Gastrocnemius medialis (tissue), 4 donors: ENCODE data around the gene SLC8B1. TPM values are rescaled to one million over a fixed set of nuclear protein-coding genes. Genes with fewer than 3 reads are reported as not detected.

ENCODE experiments used
- ATAC-seq, 2 donors: fragments of 150-250 bp; one replicate each; pipeline ENCODE4 v1.9.1; 2016
- DNase-seq, 2 donors: peaks; one replicate each; pipeline ENCODE4 v3.0.0-alpha.2; 2019
- H3K27ac ChIP-seq, 4 donors: fragments of 200-600 bp; sonication (generic); 1 replicate in 1 of 4; 2 replicates in 3 of 4; pipeline ENCODE4 v1.5.1; 2016 to 2018; ENCODE audit warnings: mild to moderate bottlenecking in 2 of 4, moderate library complexity in 1 of 4
- H3K27me3 ChIP-seq, 3 donors: fragments of 200-600 bp; sonication (generic) in 2 of 3; 1 replicate in 1 of 3; 2 replicates in 2 of 3; pipeline versions ENCODE4 v1.5.1 to v1.6.0; 2016 to 2019; ENCODE audit warnings: mild to moderate bottlenecking in 1 of 3, moderate library complexity in 1 of 3
- H3K36me3 ChIP-seq, 2 donors: fragments of 200-600 bp; sonication (generic) in 1 of 2; one replicate each; pipeline ENCODE4 v1.5.1; 2017 to 2018
- H3K4me1 ChIP-seq, 2 donors: fragments of 200-600 bp; sonication (generic) in 1 of 2; one replicate each; pipeline ENCODE4 v1.5.1; 2016 to 2017; ENCODE audit warnings: mild to moderate bottlenecking in 2 of 2
- H3K4me3 ChIP-seq, 4 donors: fragments of 200-600 bp; sonication (generic) in 3 of 4; 1 replicate in 1 of 4; 2 replicates in 3 of 4; pipeline ENCODE4 v1.5.1; 2016 to 2019; ENCODE audit warnings: mild to moderate bottlenecking in 2 of 4
- H3K9me3 ChIP-seq, 3 donors: fragments of 200-600 bp; sonication (generic) in 2 of 3; 1 replicate in 1 of 3; 2 replicates in 2 of 3; pipeline ENCODE4 v1.5.1; 2016 to 2019
- POLR2A ChIP-seq, 2 donors: fragments of 450-650 bp; IDR thresholded peaks; one replicate each; pipeline ENCODE4 v1.6.1; 2017; ENCODE audit warnings: antibody characterized with exemption in 2 of 2, mild to moderate bottlenecking in 2 of 2, moderate library complexity in 2 of 2
- in situ Hi-C, 4 donors: fragments of 200-750 bp; cut with MboI; loops; one replicate each; pipeline versions ENCODE4 v1.15.0 to v1.8.0; 2017; ENCODE audit warnings: low sequenced_read_pairs in 4 of 4
- intact Hi-C: fragments of 100-400 bp; cut with DNase I; formaldehyde crosslinking; loops from one replicate; pipeline ENCODE4 v1.15.1; 2023; ENCODE audit warnings: low total_unique reads
- total RNA-seq, 4 donors: library from RNA; depleted of rRNA; stranded (reverse); fragments of >200 nt; gene quantifications; one replicate each; pipeline versions ENCODE4 v1.1.0 to v1.2.3, GENCODE V29; 2016
- TF ChIP-seq, protein P1 (sequence below), 5 experiments: fragments of 450-650 bp in 3 of 5; fragments of 200-600 bp in 2 of 5; sonication (generic) in 2 of 5; IDR thresholded peaks in 4 of 5; conservative IDR thresholded peaks in 1 of 5; 1 replicate in 4 of 5; 2 replicates in 1 of 5; pipeline ENCODE4 v1.5.1; 2016 to 2019; ENCODE audit warnings: antibody characterized with exemption in 5 of 5, mild to moderate bottlenecking in 3 of 5, moderate library complexity in 3 of 5

Gene SLC8B1
- total RNA-seq, 4 donors from 2014 or later = 8.2 to 21.2 (median 14.5) TPM

DNA sequence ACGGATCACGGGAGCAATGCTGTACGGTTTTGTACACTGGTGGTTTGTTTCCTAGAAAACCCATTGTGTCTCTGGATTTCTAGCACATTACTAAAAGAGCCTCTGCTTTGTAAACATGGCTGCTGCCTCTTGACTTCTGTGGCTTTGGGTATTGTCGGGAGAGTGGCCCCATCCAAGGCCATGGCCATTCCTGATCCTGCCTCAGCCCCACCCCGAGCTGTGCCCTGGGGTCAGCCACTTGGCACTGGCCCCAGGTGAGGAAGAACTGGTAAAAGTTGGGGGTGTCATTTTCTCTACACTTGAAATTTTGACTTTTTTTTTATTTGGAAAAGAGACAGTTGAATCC is 36.5 kb downstream of the SLC8B1 start:
- TF ChIP-seq, protein P1, sequence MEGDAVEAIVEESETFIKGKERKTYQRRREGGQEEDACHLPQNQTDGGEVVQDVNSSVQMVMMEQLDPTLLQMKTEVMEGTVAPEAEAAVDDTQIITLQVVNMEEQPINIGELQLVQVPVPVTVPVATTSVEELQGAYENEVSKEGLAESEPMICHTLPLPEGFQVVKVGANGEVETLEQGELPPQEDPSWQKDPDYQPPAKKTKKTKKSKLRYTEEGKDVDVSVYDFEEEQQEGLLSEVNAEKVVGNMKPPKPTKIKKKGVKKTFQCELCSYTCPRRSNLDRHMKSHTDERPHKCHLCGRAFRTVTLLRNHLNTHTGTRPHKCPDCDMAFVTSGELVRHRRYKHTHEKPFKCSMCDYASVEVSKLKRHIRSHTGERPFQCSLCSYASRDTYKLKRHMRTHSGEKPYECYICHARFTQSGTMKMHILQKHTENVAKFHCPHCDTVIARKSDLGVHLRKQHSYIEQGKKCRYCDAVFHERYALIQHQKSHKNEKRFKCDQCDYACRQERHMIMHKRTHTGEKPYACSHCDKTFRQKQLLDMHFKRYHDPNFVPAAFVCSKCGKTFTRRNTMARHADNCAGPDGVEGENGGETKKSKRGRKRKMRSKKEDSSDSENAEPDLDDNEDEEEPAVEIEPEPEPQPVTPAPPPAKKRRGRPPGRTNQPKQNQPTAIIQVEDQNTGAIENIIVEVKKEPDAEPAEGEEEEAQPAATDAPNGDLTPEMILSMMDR (IDR thresholded peaks at IDR 0.05 in 4 of 5, conservative IDR thresholded peaks at IDR 0.05 in 1 of 5) = no peak
- no peak for TF ChIP-seq POLR2A (IDR thresholded peaks at IDR 0.05)
- Histone ChIP-seq H3K9me3 (no peaks in the 10 kb centered on the region), H3K27me3 (no peaks in the 10 kb centered on the region), H3K4me3 (no peak overlapping the region), H3K36me3 (peaks cover 0 to 40% of the 10 kb centered on the region in 2 donors), H3K27ac (peak overlapping the region; percentile 76 to 89 (median 80)), H3K4me1 (peaks cover 27 to 30% of the 10 kb centered on the region in 2 donors)
- ATAC-seq = no peak
- in situ Hi-C loops (loop anchor here in 1 of 4 donors (10.0 kb wide), 1 partner anchor 104 kb away; no protein-coding TSS in a partner anchor), intact Hi-C loops (loop anchor here (10.0 kb wide), 1 partner anchor 104 kb away; no protein-coding TSS in a partner anchor)
- no peak for DNase-seq

DNA sequence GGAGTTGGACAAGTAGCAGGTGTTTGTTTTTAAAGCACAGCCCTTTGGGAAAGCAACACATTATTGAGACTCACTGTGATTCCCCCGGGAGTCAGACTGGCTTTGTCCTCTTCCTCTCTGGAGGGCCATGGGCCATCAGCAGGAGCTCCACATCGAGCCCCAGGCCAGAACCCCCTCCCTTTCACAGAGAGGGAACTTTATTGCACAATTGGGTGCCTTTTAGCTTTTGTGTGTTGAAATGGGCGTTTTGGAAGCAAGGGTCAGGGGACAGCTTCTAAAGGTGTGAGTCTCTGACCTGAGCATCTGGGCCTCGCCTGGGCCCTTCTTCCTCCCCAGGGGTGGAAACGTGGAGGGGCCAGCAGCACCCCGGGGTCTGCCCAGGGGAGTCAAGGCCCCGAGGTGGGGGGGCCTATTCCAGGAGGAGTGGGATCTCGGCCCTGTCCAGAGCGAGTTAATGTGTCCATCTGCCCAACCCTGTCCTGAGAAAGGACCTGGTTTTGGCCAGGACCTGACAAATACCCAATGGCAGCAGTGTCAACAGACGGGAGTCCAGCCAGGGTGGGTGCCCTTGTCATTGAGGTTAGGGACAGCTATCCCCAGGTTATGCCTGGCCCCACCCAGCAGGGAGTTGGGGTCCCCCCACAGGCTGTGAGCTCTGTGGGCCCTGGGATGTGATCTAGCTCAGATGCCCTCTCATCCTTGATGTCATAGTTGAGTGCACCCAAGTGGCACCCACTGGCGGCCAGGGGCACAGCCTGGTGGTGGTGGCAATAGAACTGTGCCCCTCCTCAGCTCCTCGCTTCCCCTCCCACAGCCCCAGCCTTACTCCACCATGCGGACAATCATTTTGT is 37.1 kb downstream of the SLC8B1 start:
- Histone ChIP-seq H3K4me3 (no peak overlapping the region), H3K27me3 (no peaks in the 10 kb centered on the region), H3K4me1 (peaks cover 27 to 30% of the 10 kb centered on the region in 2 donors), H3K9me3 (no peaks in the 10 kb centered on the region), H3K36me3 (peaks cover 0 to 45% of the 10 kb centered on the region in 2 donors), H3K27ac (peak overlapping the region; percentile 76 to 89 (median 80))
- no peak for ATAC-seq
- TF ChIP-seq POLR2A (IDR thresholded peaks at IDR 0.05) = no peak
- TF ChIP-seq, protein P1 (IDR thresholded peaks at IDR 0.05 in 4 of 5, conservative IDR thresholded peaks at IDR 0.05 in 1 of 5) = no peak
- intact Hi-C loops (loop anchor here (10.0 kb wide), 1 partner anchor 103 kb away; no protein-coding TSS in a partner anchor), in situ Hi-C loops (loop anchor here in 1 of 4 donors (10.0 kb wide), 1 partner anchor 103 kb away; no protein-coding TSS in a partner anchor)
- no peak for DNase-seq

DNA sequence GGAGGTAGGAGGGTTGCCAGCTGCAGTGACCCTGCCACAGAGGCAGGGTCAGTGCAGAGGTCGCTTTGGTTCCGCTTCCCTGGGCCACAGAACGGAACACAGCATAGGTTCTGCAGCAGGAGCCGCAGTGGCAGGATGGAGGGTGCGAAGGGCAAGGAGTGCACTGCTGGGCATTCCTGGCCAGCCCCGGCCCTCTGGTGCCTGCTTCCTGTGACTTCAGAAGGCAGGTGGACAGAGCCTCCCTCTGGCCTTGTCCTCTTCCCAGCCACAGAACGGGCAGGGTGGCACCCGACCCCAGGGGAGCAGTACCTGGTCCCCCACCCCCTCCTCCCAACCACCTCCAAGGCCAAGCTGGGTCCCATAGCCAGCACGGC is 37.7 kb downstream of the SLC8B1 start:
- peaks cover 27 to 30% of the 10 kb centered on the region in 2 donors for H3K4me1 ChIP-seq
- H3K27me3 ChIP-seq = no peaks in the 10 kb centered on the region
- in situ Hi-C loops (loop anchor here in 1 of 4 donors (10.0 kb wide), 1 partner anchor 102 kb away; no protein-coding TSS in a partner anchor), intact Hi-C loops (loop anchor here (10.0 kb wide), 1 partner anchor 102 kb away; no protein-coding TSS in a partner anchor)
- peaks cover 0 to 51% of the 10 kb centered on the region in 2 donors for H3K36me3 ChIP-seq
- H3K4me3 ChIP-seq = no peak overlapping the region
- DNase-seq (no peak), ATAC-seq (no peak)
- H3K9me3 ChIP-seq = no peaks in the 10 kb centered on the region
- TF ChIP-seq POLR2A (IDR thresholded peaks at IDR 0.05) = no peak
- TF ChIP-seq, protein P1 (IDR thresholded peaks at IDR 0.05 in 4 of 5, conservative IDR thresholded peaks at IDR 0.05 in 1 of 5) = no peak
- H3K27ac ChIP-seq = peak overlapping the region; percentile 76 to 89 (median 80)

DNA sequence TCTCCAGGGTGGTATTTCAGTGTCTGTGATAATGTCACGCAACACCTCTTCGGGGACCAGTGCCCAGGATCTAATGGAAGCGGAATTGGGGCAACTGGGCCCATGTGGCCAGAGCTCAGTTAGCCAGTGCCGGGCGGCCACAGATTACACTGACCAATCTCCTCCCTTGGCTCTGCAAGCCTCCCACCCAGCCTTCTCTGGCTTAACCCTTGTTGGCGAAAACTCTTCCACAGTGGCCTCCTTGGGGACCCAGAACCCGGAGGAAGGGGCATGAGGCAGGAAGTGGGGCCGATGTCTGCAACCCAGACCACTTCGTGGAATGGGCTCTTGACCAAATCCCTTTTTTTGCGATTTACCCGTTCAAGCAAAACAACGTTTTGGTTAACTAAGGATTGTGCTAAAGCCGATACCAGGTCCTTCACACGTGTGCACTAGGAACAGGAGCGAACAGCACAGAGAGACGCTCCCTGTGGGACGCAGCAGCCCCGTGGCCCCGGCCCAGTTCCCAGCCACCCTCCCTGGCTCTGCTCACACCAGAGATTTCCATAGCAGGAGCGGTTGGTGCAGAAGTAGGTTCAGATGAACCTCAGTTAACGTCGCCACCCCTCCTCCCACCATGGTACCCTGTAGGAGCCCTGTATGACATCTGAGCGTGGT is 38.2 kb downstream of the SLC8B1 start:
- Histone ChIP-seq H3K4me1 (peaks cover 27 to 30% of the 10 kb centered on the region in 2 donors), H3K36me3 (peaks cover 0 to 56% of the 10 kb centered on the region in 2 donors), H3K27ac (peak overlapping the region in 3 of 4 donors; percentile 80 to 89 (median 80)), H3K9me3 (no peaks in the 10 kb centered on the region), H3K27me3 (no peaks in the 10 kb centered on the region), H3K4me3 (no peak overlapping the region)
- intact Hi-C loops (loop anchor here (10.0 kb wide), 1 partner anchor 102 kb away; no protein-coding TSS in a partner anchor), in situ Hi-C loops (loop anchor here in 1 of 4 donors (10.0 kb wide), 1 partner anchor 102 kb away; no protein-coding TSS in a partner anchor)
- DNase-seq (no peak), ATAC-seq (no peak)
- TF ChIP-seq, protein P1 (IDR thresholded peaks at IDR 0.05 in 4 of 5, conservative IDR thresholded peaks at IDR 0.05 in 1 of 5) = no peak
- no peak for TF ChIP-seq POLR2A (IDR thresholded peaks at IDR 0.05)
